GM18951 (cell line): Measurements from ENCODE around the gene TBC1D16.

ENCODE experiments used
- POLR2A ChIP-seq: IDR thresholded peaks from 4 replicates; pipeline ENCODE4 v1.6.1; 2011; ENCODE audit warnings: mild to moderate bottlenecking; ENCODE audit not compliant: insufficient read length, insufficient read depth; ENCODE audit errors: extremely low read depth
- in situ Hi-C: fragments of 300-500 bp; cut with MboI; formaldehyde crosslinking; loops from one replicate; pipeline ENCODE4 v1.12.0; 2022; ENCODE audit warnings: low sequenced_read_pairs, mixed read lengths, inconsistent platforms; ENCODE audit not compliant: unreplicated experiment

Gene TBC1D16

DNA sequence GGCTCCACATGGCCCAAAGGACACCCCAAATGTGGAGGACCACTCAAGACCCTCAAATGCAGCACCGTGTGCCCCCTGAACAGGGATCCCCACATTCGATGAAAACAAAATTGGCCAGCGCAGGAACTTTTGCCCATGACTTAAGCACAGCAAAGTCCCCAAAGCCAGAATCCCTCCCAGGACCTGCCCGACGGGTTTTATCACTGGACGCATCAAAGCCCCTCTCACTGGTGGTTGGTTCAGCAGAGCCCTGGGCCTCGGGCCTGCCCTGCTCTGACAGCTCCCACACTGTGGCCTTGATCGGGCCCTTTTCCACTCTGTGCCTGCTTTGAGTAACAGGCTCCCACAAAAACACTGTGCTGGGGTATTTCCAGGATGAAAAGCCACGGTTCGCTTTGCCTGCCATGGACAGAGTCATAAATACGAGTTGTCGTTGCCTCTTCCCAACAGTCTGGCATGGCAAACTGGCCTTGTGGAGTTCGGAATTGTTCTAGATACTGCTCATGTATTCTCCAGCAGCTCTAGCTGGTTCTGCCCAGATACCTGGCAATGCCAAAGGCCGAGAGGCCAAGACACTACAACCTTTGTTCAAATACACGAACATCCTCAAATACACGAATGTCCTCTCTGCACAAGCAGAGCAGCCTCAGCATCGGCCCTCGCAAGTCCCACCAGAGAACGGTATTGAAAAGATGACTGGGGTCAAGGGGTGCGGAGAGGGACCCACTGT, 46.4 kb downstream of the TBC1D16 start:
- TF ChIP-seq POLR2A, result no peak
- in situ Hi-C loops, result no loop called here

DNA sequence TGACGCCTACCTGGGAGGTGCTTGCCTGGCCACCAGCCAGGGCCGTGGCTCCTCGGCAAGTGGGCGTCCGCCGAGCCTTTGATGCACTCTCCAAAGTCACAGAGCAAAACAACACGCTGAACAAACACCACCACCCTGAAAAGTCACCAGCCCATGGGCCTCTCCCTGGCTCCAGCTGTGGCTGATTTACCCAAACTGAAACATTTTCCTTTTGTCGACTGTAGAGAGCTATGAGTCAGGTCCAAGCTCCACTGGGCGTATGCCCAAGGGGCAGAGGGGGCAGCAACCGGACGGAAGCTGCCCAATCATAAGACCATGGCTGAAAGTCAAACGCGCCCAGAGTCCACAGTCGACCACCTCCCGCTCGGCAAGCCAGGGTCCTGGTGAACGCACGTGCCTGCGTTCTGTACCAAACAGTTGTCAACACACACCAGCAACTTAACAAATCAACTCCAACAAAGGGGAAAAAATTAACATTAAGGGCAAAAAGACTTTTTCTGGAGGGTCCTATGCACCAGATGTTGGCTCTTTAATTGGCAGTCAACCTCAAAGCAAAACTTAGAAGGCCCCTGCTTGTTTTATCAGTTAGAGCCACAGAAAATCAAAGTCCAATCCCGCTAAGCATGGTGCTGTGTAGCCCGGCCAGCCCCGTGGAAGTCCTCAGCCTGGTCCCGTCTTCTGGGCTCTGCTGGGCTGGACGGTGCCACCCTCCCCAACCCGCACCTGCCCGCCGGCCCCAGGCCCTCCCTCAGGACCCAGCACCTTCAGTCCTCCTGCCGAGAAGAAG, 47.3 kb downstream of the TBC1D16 start:
- in situ Hi-C loops, result no loop called here
- no peak for TF ChIP-seq POLR2A

DNA sequence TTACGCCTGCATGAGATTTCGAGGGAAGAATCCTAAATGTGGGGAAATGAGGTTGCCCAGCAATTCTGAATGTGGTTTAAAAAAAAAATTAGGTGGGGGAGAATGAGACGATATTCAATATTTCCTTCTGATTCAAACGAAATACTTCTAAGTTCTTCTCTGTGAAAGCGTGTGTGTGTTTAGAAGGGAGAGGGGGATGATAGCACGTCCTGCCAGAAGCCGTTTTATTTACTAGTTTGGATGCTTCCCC, 47.8 kb downstream of the TBC1D16 start:
- TF ChIP-seq POLR2A, result no peak
- in situ Hi-C loops, result no loop called here

DNA sequence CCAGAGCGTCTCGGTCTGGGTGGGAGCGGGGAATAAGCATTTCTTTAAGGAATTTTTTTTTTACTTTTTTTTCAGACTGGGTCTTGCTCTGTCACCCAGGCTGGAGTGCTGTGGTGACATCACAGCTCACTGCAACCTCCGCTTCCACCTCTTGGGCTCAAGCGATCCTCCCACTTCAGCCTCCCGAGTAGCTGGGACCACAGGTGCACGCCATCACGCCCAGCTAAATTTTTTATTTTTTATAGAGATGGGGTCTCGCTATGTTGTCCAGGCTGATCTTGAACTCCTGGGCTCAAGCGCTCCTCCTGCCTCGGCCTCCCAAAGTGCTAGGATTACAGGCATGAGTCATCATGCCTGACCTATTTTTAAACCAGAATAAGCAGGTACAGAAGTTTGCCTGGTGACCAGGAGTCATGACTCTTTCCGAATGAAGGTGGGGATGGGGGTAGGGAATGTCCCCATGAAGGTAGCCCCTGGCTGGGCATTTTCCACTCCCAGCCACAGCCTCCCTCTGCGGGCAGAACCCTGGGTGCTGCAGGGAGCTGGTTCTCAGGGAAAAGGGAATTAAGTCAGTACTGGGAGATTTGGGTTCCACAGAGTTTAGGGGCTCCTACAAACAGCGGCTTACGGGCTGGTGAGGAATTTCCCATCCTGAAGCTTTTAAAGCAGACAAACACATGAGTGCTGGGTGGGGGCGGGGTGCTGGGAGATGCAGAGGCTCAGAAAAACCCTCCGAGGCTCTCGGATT, 48.3 kb downstream of the TBC1D16 start:
- in situ Hi-C loops, result no loop called here
- no peak for TF ChIP-seq POLR2A

DNA sequence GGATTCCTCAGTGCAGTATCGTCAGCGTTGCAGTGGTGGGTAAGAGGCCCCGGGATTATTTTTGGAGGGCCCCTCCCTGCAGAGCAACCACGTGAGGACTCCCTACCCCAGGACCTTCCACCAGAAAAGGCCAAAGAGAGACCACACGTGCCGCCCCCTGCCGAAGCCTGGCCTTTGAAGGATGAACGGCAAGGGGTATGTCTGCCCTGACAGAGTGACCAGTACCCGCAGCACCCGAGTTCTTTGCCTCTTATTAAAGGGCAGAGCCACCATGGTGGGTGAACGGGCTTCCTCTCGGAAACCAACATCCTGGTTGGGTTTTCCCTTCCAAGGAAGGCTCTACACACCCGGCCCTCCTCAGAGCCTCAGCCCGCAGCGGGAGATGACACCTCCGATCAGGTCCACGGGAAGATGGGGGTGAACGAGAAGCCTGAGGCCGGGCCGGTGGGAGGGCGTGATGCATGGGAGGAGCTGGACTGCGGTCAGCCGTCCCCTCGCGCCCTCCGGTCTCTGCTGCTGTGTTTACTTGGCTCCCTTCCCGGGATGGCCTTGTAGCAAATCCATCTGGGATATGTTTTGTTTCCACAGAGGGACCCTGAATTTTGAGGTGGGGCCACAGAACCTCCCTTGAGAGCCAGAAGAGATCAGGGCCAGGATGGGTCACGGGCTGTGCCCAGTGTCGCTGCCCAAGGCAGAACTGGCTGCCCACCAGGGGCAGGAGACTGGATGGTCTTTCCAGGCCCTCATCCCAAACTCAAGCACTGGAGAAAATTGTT, 49.1 kb downstream of the TBC1D16 start:
- in situ Hi-C loops, result no loop called here
- TF ChIP-seq POLR2A, result no peak

DNA sequence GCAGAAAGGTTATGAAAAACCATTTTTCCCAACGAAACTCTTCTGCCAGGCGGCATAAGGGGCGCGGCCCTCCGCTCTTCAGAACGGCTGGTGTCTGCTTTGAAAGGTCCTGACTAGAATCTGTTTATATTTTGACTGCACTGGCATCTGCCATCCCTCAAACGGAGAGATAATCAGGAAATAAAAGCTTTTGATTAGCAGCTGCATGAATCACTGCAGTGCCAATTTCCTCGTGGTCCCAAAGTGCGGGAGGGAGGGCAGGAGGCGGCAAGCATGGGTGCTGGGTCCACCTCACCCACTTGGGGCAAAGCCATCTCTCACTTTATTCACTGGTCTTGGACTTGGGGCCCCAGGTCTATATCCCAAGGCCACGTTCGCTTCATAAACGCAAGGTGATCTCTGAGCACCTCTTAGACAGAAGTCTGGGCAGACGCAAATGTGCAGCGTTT, 49.7 kb downstream of the TBC1D16 start:
- in situ Hi-C loops, result no loop called here

DNA sequence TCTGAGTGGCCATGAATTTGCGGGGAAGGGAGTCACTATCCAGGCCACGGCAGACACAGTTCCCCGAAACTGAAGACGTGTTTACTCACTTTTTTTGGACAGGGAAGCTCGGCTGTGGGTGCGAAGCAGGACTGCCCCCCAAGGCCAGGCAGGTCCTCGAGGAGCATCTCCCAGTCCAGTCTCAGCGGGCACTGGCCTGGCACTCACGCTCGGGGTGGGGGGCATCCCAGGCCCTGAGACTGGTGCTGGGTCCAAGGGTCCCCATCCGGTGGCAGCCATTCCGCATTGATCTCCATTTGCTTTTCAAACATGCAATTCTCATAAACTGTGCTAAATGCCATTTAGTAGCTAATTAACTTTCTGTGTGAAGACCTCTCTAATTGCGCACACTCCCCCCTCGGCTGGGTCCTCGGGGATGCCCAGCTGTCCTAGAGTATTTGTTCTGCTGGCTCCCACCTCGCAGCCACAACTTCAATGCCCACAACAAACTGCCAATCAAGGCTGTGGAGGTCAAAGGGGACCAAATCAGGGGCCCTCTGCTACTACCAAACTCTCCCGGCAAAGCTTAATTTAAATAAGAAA, 50.2 kb downstream of the TBC1D16 start:
- in situ Hi-C loops, result no loop called here
- no peak for TF ChIP-seq POLR2A

More for the DNA sequence above, 49.7 kb downstream of the TBC1D16 start:
- TF ChIP-seq POLR2A, result no peak

DNA sequence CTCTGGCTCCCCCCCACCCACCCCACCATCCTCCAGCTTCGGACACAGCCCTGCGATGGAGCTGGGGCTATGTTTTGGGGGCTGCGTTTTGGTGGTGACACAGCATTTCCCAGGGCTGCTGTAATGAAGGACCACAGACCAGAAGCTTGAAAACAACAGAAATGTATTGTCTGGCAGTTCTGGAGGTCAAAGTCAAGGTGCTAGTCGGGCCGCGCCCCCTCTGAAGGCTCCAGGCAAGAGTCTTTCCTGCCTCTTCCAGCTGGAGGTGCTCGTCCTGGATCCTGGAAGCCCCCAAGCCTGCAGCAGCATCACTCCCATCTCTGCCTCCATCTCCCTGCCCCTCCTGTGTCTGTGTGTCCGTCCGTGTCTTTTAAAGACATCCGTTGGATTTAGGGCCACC, 50.8 kb downstream of the TBC1D16 start:
- TF ChIP-seq POLR2A, result no peak
- in situ Hi-C loops, result no loop called here

DNA sequence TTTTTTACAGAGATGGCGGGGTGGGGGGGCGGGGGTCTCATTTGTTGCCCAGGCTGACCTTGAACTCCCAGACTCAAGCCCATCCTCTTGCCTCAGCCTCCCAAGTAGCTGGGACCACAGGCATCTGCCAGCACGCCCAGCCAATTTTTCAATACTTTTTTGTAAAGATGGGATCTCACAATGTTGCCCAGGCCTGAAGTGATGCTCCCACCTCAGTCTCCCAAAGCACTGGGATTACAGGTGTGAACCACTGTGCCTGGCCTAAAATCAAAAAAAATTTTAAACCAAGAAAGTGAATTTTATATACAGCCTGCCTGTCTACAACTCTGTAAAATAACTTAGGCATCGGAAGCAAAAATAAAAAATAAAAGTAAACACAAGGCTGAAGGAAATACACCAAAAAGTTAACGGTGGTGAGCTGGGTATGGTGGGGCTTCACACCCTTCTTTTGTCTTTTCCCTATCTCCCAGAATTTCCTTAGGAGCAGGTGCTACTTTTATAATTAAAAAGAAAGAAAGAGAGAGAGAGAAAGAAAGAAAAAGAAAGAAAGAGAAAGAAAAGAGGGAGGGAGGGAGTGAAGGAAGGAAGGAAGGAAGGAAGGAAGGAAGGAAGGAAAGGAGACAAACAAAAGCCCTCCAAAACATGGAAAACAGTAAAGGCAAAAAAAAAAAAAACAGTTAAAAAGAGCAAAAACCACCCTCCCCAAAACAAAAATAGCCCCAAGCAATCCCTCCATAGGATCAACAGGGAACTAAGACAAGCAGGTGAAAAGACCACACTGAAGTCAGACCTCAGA, 51.4 kb downstream of the TBC1D16 start:
- no peak for TF ChIP-seq POLR2A
- in situ Hi-C loops, result no loop called here

DNA sequence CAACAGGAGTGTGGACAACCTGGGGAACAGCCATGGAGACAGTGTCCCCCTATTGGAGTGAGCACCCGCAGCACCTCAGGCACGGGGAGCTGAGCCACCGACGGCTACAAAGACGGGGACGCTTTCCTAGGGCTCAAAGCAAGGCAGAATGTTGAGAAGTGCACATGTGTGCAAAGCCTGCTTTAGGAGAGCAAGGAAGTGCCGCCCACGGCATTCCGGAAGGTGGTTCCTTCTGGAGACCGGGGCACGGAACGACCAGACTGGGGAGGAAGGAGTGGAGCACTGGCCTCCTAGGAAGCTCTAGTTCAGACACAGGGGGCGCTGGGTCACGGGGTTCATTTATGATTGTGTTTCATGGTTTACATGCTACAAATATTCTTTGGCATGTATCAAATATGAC, 52.2 kb downstream of the TBC1D16 start:
- in situ Hi-C loops, result no loop called here
- no peak for TF ChIP-seq POLR2A

DNA sequence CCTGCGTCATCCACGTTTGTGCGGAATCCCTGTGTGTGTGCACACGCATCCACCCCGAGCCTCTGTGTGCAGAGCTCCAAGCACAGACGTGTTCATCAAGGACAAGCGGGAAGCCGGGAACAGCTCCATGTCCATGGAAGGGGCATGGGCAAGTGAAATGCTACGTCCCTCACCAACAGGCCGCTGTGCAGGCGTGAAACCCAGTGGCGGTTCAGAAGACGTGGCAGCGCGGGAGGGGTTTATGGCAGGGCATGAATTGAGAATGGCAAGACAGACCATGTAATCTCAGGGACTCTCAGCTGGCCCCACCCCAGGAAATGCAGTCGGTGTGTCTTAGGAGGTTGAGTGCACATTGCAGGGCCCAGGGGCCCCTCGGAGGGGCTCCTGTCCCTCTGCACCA, 52.7 kb downstream of the TBC1D16 start:
- no peak for TF ChIP-seq POLR2A
- in situ Hi-C loops, result no loop called here

DNA sequence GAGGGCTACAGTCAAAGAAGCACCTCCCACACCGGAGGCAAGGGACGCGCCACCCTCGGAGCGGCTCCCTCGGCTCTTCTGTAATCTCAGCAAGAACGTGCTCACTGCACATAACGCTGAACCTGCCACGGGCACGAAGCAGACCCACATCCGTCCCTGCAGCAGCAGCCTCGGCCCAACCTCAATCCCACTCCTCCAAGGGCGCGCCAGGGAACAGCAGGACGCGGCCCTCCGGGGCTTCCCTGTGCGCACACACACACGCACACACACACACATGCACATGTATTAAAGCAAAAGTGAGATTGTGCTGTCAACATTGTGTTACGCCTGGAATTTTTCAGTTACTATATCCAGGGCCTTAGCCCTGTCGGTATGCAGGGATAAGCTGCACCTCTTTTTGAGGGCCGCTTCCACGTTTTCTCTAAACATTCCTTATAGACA, 54.0 kb downstream of the TBC1D16 start:
- in situ Hi-C loops, result no loop called here
- no peak for TF ChIP-seq POLR2A

DNA sequence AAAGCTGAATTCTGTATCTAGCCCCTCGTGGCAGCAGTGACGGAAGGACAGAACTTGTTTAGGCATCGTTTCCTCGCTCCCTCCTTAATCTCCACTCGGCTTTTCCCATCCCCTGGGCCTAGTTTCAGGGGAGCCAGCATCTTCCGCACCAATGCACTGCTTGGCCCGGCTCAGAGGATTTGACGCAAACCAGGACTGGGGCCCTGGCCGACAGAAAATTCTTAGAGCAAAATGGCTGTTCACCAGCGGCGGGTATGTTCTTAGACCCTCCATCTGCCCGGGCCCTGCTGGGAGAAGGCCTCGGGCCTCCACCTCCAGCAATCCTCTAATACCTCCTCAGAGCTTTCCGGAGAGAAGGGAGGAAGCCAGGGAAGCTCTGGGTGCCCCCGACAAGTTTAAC, 54.6 kb downstream of the TBC1D16 start:
- in situ Hi-C loops, result no loop called here
- TF ChIP-seq POLR2A, result no peak
